H1 (cell line): ENCODE data around the gene CT47A1. TPM values are rescaled to one million over a fixed set of nuclear protein-coding genes. Genes with fewer than 3 reads are reported as not detected.

Source experiments
- CTCF ChIA-PET: fragments of 300-600 bp; sonication (Branson Sonifier 250); formaldehyde crosslinking; loops from one replicate; lab custom pipeline; 2021; ENCODE audit not compliant: partially characterized antibody; lab: Charles Lee
- POLR2A ChIA-PET: fragments of 300-600 bp; sonication (Branson Sonifier 250); formaldehyde crosslinking; loops from one replicate; lab custom pipeline; 2021; ENCODE audit warnings: inconsistent platforms; ENCODE audit not compliant: partially characterized antibody; lab: Charles Lee
- DNase-seq, 2 experiments: peaks; one replicate each; pipeline versions ENCODE4 v3.0.0 to v3.0.0-alpha.2; 2010 to 2022; ENCODE audit warnings: low spot score in 2 of 2, low read depth in 1 of 2, mixed read lengths in 1 of 2
- FAIRE-seq: peaks from 2 replicates; lab custom pipeline; 2011; peaks lifted over from hg19 to GRCh38; lab: Jason Lieb, UNC
- H2AFZ ChIP-seq: 2 replicates; pipeline ENCODE4 v1.8.1; 2012; ENCODE audit warnings: low read length, inconsistent platforms
- H2AK5ac ChIP-seq: 2 replicates; pipeline ENCODE4 v1.6.1; 2013; ENCODE audit warnings: low read depth, low read length
- H2BK120ac ChIP-seq: replicated peaks from 2 replicates; pipeline ENCODE3; 2013; ENCODE audit warnings: low read depth, low read length, inconsistent platforms
- H2BK12ac ChIP-seq: 2 replicates; pipeline ENCODE4 v1.6.1; 2013; ENCODE audit warnings: low read depth, low read length
- H2BK15ac ChIP-seq: 2 replicates; pipeline ENCODE4 v1.6.1; 2013; ENCODE audit warnings: low read length
- H2BK20ac ChIP-seq: 2 replicates; pipeline ENCODE4 v1.6.1; 2013; ENCODE audit warnings: low read length
- H2BK5ac ChIP-seq: 2 replicates; pipeline ENCODE4 v1.6.1; 2013; ENCODE audit warnings: low read depth, low read length
- H3K14ac ChIP-seq: 2 replicates; pipeline ENCODE4 v1.6.1; 2013; ENCODE audit warnings: inconsistent platforms; ENCODE audit not compliant: insufficient read length
- H3K18ac ChIP-seq: 2 replicates; pipeline ENCODE4 v1.6.1; 2013; ENCODE audit warnings: low read length; ENCODE audit errors: extremely low read depth
- H3K23ac ChIP-seq: 2 replicates; pipeline ENCODE4 v1.6.1; 2013; ENCODE audit warnings: inconsistent platforms; ENCODE audit not compliant: insufficient read length
- H3K23me2 ChIP-seq: 2 replicates; pipeline ENCODE4 v1.6.1; 2013; ENCODE audit warnings: low read depth, low read length
- H3K27ac ChIP-seq: 2 replicates; pipeline ENCODE4 v1.6.1; 2011; ENCODE audit warnings: low read depth, low read length, inconsistent platforms
- H3K27me3 ChIP-seq, 4 experiments: replicated peaks in 1 of 4; 1 replicate in 1 of 4; 2 replicates in 3 of 4; pipeline versions ENCODE4 v1.6.1 to v1.8.1; 2011 to 2013; ENCODE audit warnings: low read length in 3 of 4, mild to moderate bottlenecking in 3 of 4, inconsistent platforms in 2 of 4, mixed read lengths in 2 of 4, moderate library complexity in 1 of 4; ENCODE audit not compliant: control insufficient read depth in 3 of 4, insufficient read depth in 3 of 4; ENCODE audit errors: extremely low read depth in 1 of 4
- H3K36me3 ChIP-seq, 4 experiments: 2 replicates each; pipeline versions ENCODE4 v1.6.1 to v1.8.1; 2011 to 2013; ENCODE audit warnings: mild to moderate bottlenecking in 4 of 4, low read length in 3 of 4, moderate library complexity in 2 of 4, control low read depth in 1 of 4, inconsistent platforms in 1 of 4; ENCODE audit not compliant: insufficient read depth in 4 of 4, control insufficient read depth in 2 of 4
- H3K4ac ChIP-seq: replicated peaks from 2 replicates; pipeline ENCODE3; 2013; ENCODE audit warnings: low read length, low read depth, mixed read lengths, inconsistent platforms; ENCODE audit not compliant: insufficient read length
- H3K4me1 ChIP-seq, 4 experiments: replicated peaks in 1 of 4; 1 replicate in 1 of 4; 2 replicates in 3 of 4; pipeline versions ENCODE4 v1.6.1 to v1.8.1; 2011 to 2013; ENCODE audit warnings: low read length in 3 of 4, inconsistent platforms in 2 of 4, mixed read lengths in 1 of 4; ENCODE audit not compliant: insufficient read depth in 4 of 4, control insufficient read depth in 3 of 4
- H3K4me2 ChIP-seq, 2 experiments: 2 replicates each; pipeline versions ENCODE4 v1.6.1 to v1.8.1; 2011 to 2013; ENCODE audit warnings: low read depth in 2 of 2, low read length in 2 of 2, control low read depth in 1 of 2, inconsistent platforms in 1 of 2, mild to moderate bottlenecking in 1 of 2; ENCODE audit not compliant: insufficient read depth in 1 of 2
- H3K4me3 ChIP-seq, 4 experiments: fragments of 200-600, 300-600 bp in 1 of 4; sonication (generic), shearing (Covaris generic), sonication (Bioruptor Twin) in 1 of 4; 2 replicates each; pipeline versions ENCODE4 v1.5.1 to v1.8.1; 2011 to 2016; ENCODE audit warnings: low read length in 4 of 4, low read depth in 3 of 4, control low read depth in 2 of 4, inconsistent platforms in 2 of 4, mild to moderate bottlenecking in 2 of 4, mixed read lengths in 1 of 4, moderate library complexity in 1 of 4; ENCODE audit not compliant: insufficient read depth in 2 of 4; ENCODE audit errors: extremely low read depth in 1 of 4
- H3K56ac ChIP-seq: replicated peaks from 2 replicates; pipeline ENCODE3; 2013; ENCODE audit warnings: low read depth, mild to moderate bottlenecking, mixed read lengths, low read length, inconsistent platforms; ENCODE audit not compliant: insufficient read length
- H3K79me1 ChIP-seq: 2 replicates; pipeline ENCODE4 v1.6.1; 2013; ENCODE audit warnings: low read depth, low read length, control low read depth
- H3K79me2 ChIP-seq, 2 experiments: 2 replicates each; pipeline versions ENCODE4 v1.6.1 to v1.8.1; 2012 to 2013; ENCODE audit warnings: low read length in 2 of 2, mild to moderate bottlenecking in 2 of 2, inconsistent platforms in 1 of 2; ENCODE audit not compliant: insufficient read depth in 2 of 2, control insufficient read depth in 1 of 2
- H3K9ac ChIP-seq, 4 experiments: replicated peaks in 1 of 4; 1 replicate in 1 of 4; 2 replicates in 3 of 4; pipeline versions ENCODE4 v1.6.1 to v1.8.1; 2011 to 2013; ENCODE audit warnings: low read depth in 3 of 4, low read length in 3 of 4, control low read depth in 2 of 4, mild to moderate bottlenecking in 2 of 4, moderate library complexity in 2 of 4, inconsistent platforms in 1 of 4; ENCODE audit errors: extremely low read depth in 1 of 4
- H3K9me3 ChIP-seq, 2 experiments: 2 replicates each; pipeline versions ENCODE4 v1.6.1 to v1.8.1; 2012 to 2013; ENCODE audit warnings: mild to moderate bottlenecking in 2 of 2, moderate library complexity in 2 of 2, control low read depth in 1 of 2, inconsistent platforms in 1 of 2, low read depth in 1 of 2, low read length in 1 of 2, mixed read lengths in 1 of 2; ENCODE audit not compliant: insufficient read depth in 2 of 2
- H4K20me1 ChIP-seq, 2 experiments: replicated peaks in 1 of 2; 2 replicates each; pipeline versions ENCODE3 to v1.8.1; 2011 to 2013; ENCODE audit warnings: inconsistent platforms in 2 of 2, low read length in 2 of 2, mild to moderate bottlenecking in 1 of 2; ENCODE audit not compliant: insufficient read depth in 2 of 2, control insufficient read depth in 1 of 2
- H4K5ac ChIP-seq: 2 replicates; pipeline ENCODE4 v1.6.1; 2013; ENCODE audit warnings: low read length, low read depth, mixed read lengths, inconsistent platforms; ENCODE audit not compliant: insufficient read length
- H4K8ac ChIP-seq: 2 replicates; pipeline ENCODE4 v1.8.0; 2013; ENCODE audit warnings: mild to moderate bottlenecking, moderate library complexity, low read length, inconsistent platforms; ENCODE audit not compliant: insufficient read depth; ENCODE audit errors: extremely low read depth
- H4K91ac ChIP-seq: replicated peaks from 2 replicates; pipeline ENCODE3; 2013; ENCODE audit warnings: low read length, mixed read lengths, inconsistent platforms; ENCODE audit not compliant: insufficient read length
- CREB1 ChIP-seq: IDR thresholded peaks from 2 replicates; pipeline ENCODE4 v1.6.1; 2012; ENCODE audit warnings: inconsistent platforms
- EGR1 ChIP-seq: IDR thresholded peaks from 2 replicates; pipeline ENCODE4 v1.6.1; 2011; ENCODE audit warnings: low read depth, low read length, borderline replicate concordance
- EZH2 ChIP-seq: fragments of 200-600 bp; sonication (generic); IDR thresholded peaks from 2 replicates; pipeline ENCODE4 v1.7.1; 2012; ENCODE audit warnings: low read depth, mild to moderate bottlenecking, moderate library complexity, low read length, inconsistent platforms; ENCODE audit not compliant: severe bottlenecking
- KDM1A ChIP-seq: fragments of 200-600, 300-600 bp; sonication (generic); IDR thresholded peaks from 2 replicates; pipeline ENCODE4 v1.7.1; 2016; ENCODE audit warnings: mild to moderate bottlenecking, low read length, borderline replicate concordance
- KDM5A ChIP-seq: fragments of 200-600 bp; IDR thresholded peaks from 2 replicates; pipeline ENCODE4 v1.7.1; 2012; ENCODE audit warnings: mild to moderate bottlenecking, low read length, inconsistent platforms, mixed read lengths
- NRF1 ChIP-seq: IDR thresholded peaks from 2 replicates; pipeline ENCODE4 v1.6.1; 2011; ENCODE audit warnings: mild to moderate bottlenecking, low read depth, low read length, improper control_type of control experiment
- POU5F1 ChIP-seq: IDR thresholded peaks from 2 replicates; pipeline ENCODE4 v1.6.1; 2011; ENCODE audit warnings: low read depth, mild to moderate bottlenecking, low read length, moderate library complexity
- RAD21 ChIP-seq, 2 experiments: IDR thresholded peaks in 1 of 2; conservative IDR thresholded peaks in 1 of 2; 2 replicates each; pipeline ENCODE4 v1.6.1; 2011; ENCODE audit warnings: low read depth in 2 of 2, low read length in 2 of 2, improper control_type of control experiment in 1 of 2, inconsistent platforms in 1 of 2, mild to moderate bottlenecking in 1 of 2, moderate library complexity in 1 of 2
- SAP30 ChIP-seq: fragments of 300-600 bp; sonication (generic); IDR thresholded peaks from 2 replicates; pipeline ENCODE4 v1.7.1; 2012; ENCODE audit warnings: low read length, moderate library complexity, mild to moderate bottlenecking, inconsistent platforms; ENCODE audit not compliant: insufficient read depth, insufficient replicate concordance
- TAF7 ChIP-seq: optimal IDR thresholded peaks from 2 replicates; pipeline ENCODE3; 2011; ENCODE audit warnings: low read depth, mild to moderate bottlenecking, inconsistent platforms, low read length, moderate library complexity, borderline replicate concordance
- ZNF274 ChIP-seq: IDR thresholded peaks from 2 replicates; pipeline ENCODE4 v1.7.0; 2012; ENCODE audit warnings: low read length, borderline replicate concordance; ENCODE audit errors: extremely low read depth
- WGBS, 2 experiments: shearing (Covaris generic) in 1 of 2; methylation state at CpG; one replicate each; pipeline versions ENCODE4 v1.1.6 to v1.1.7; 2013 to 2015; ENCODE audit warnings: low lambda C conversion rate in 2 of 2, mixed read lengths in 2 of 2, inconsistent platforms in 1 of 2, low coverage in 1 of 2, missing lambda C conversion rate in 1 of 2; ENCODE audit not compliant: insufficient replicate concordance in 2 of 2, insufficient coverage in 1 of 2, insufficient read length in 1 of 2; ENCODE audit errors: extremely low coverage in 1 of 2, missing lambda C conversion rate in 1 of 2; 5-methylcytosine and 5-hydroxymethylcytosine counted together
- polyA plus RNA-seq, 7 experiments: library from polyadenylated mRNA; depleted of rRNA in 3 of 7; stranded (reverse) in 5 of 7; unstranded in 2 of 7; fragments of >200 nt in 5 of 7; fragments of 200-250 nt in 2 of 7; gene quantifications; 1 replicate in 5 of 7; 2 replicates in 1 of 7; 4 replicates in 1 of 7; pipeline versions ENCODE4 v1.2.1 to v1.2.3, GENCODE V29; 2011 to 2013; ENCODE audit warnings: missing spikeins in 2 of 7, mixed read lengths in 2 of 7
- total RNA-seq: library from RNA; stranded (reverse); fragmentation: NEBNext Ultra II Directional; extraction: Animal tissue kit (Norgen Biotek cat#: 25700); gene quantifications from 2 replicates; pipeline ENCODE4 v1.2.1, GENCODE V29; 2021
- TF ChIP-seq, protein P1 (sequence below), 3 experiments: IDR thresholded peaks; 1 replicate in 2 of 3; 2 replicates in 1 of 3; pipeline versions ENCODE4 v1.5.1 to v1.6.1; 2011; ENCODE audit warnings: low read length in 3 of 3, mild to moderate bottlenecking in 3 of 3, inconsistent platforms in 2 of 3, low read depth in 1 of 3, moderate library complexity in 1 of 3; ENCODE audit not compliant: insufficient read depth in 1 of 3; ENCODE audit errors: control extremely low read depth in 1 of 3

Gene CT47A1
- total and polyA plus RNA-seq, 2 of the 8 experiments (the other 6 are each of a cell fraction or from before 2014, with no cell fraction given): not detected

DNA sequence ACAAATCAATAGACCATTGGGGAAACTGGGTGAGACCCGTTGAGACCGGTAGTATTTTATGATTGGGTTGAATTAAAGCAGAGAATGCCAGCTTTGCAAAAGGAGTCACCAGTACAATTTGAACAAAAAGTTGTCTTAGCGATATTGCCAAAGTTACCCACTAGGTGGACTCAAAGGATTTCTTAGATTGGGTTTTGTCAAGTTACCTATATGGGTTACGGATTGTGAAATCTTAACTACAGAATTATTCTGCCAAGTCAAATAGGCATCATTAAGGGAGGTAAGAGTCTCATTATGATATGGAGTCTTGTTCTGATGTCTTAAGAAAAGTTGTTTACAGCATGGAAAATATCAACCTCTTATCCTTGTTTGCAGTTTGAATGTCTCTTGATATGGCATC lies 15.0 kb upstream of the CT47A1 start:
- no peak overlapping the region for H2AFZ ChIP-seq
- TF ChIP-seq ZNF274 (no peak), TAF7 (no peak), NRF1 (no peak), EGR1 (no peak), EZH2 (no peak), POU5F1 (no peak), RAD21 (IDR thresholded peaks at IDR 0.05 in 1 of 2, conservative IDR thresholded peaks at IDR 0.05 in 1 of 2; ENCODE audit: low read depth in 2 of 2, low read length in 2 of 2) (no peak; a peak in 1 of 4 replicates), SAP30 (no peak), KDM5A (no peak), KDM1A (no peak), CREB1 (no peak)
- TF ChIP-seq, protein P1, sequence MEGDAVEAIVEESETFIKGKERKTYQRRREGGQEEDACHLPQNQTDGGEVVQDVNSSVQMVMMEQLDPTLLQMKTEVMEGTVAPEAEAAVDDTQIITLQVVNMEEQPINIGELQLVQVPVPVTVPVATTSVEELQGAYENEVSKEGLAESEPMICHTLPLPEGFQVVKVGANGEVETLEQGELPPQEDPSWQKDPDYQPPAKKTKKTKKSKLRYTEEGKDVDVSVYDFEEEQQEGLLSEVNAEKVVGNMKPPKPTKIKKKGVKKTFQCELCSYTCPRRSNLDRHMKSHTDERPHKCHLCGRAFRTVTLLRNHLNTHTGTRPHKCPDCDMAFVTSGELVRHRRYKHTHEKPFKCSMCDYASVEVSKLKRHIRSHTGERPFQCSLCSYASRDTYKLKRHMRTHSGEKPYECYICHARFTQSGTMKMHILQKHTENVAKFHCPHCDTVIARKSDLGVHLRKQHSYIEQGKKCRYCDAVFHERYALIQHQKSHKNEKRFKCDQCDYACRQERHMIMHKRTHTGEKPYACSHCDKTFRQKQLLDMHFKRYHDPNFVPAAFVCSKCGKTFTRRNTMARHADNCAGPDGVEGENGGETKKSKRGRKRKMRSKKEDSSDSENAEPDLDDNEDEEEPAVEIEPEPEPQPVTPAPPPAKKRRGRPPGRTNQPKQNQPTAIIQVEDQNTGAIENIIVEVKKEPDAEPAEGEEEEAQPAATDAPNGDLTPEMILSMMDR (IDR thresholded peaks at IDR 0.05; ENCODE audit: control extremely low read depth in 1 of 3, insufficient read depth in 1 of 3, low read depth in 1 of 3, low read length in 3 of 3): no peak

More for the DNA sequence above, 15.0 kb upstream of the CT47A1 start:
- Histone ChIP-seq H2AK5ac (no peak overlapping the region), H2BK5ac (no peak overlapping the region), H2BK12ac (no peak overlapping the region), H3K9me3 (peaks cover 0 to under 1% of the 10 kb centered on the region in 2 experiments; a peak in 1 of 4 replicates), H2BK120ac (no peak overlapping the region), H3K36me3 (no peaks in the 10 kb centered on the region), H4K5ac (no peak overlapping the region), H3K18ac (no peak overlapping the region), H2BK15ac (no peak overlapping the region), H3K27me3 (no peaks in the 10 kb centered on the region), H3K56ac (no peak overlapping the region), H3K79me2 (no peaks in the 10 kb centered on the region), H3K9ac (no peak overlapping the region), H3K14ac (no peak overlapping the region), H3K27ac (no peak overlapping the region), H3K4me1 (no peaks in the 10 kb centered on the region), H4K20me1 (no peaks in the 10 kb centered on the region), H3K23me2 (no peaks in the 10 kb centered on the region), H3K23ac (no peak overlapping the region), H4K8ac (no peak overlapping the region), H3K4me2 (no peak overlapping the region), H3K79me1 (no peaks in the 10 kb centered on the region), H3K4ac (no peak overlapping the region), H4K91ac (no peak overlapping the region), H2BK20ac (no peak overlapping the region), H3K4me3 (no peak overlapping the region)
- FAIRE-seq (no peak), DNase-seq (no peak)
- WGBS, 2 experiments: 73% methylated on average over 4 of the region's 4 CpGs; no CpG with 5 or more reads in 1 of the 2 experiments
- POLR2A ChIA-PET: no interaction called here
- CTCF ChIA-PET: no interaction called here
